Thyroid gland (tissue), 4 donors: Measurements from ENCODE around the gene DENND2C. TPM values are rescaled to one million over a fixed set of nuclear protein-coding genes. Genes with fewer than 3 reads are reported as not detected.

Source experiments
- DNase-seq, 2 donors: peaks; one replicate each; pipeline ENCODE4 v3.0.0-alpha.2; 2019
- H3K27ac ChIP-seq, 3 donors: fragments of 200-600 bp; sonication (generic); 1 replicate in 2 of 3; 2 replicates in 1 of 3; pipeline ENCODE4 v1.5.1; 2016 to 2019; ENCODE audit warnings: mild to moderate bottlenecking in 1 of 3, moderate library complexity in 1 of 3
- H3K27me3 ChIP-seq: fragments of 200-600 bp; sonication (generic); one replicate; pipeline ENCODE4 v1.5.1; 2019
- H3K36me3 ChIP-seq, 2 donors: fragments of 200-600 bp; sonication (generic); one replicate each; pipeline ENCODE4 v1.5.1; 2016 to 2019
- H3K4me1 ChIP-seq, 2 donors: fragments of 200-600 bp; sonication (generic); one replicate each; pipeline ENCODE4 v1.5.1; 2017 to 2019
- H3K4me3 ChIP-seq, 3 donors: fragments of 200-600 bp; sonication (generic); replicated peaks in 1 of 3; 1 replicate in 2 of 3; 2 replicates in 1 of 3; pipeline ENCODE4 v1.5.1; 2016; ENCODE audit warnings: mild to moderate bottlenecking in 1 of 3
- H3K9me3 ChIP-seq: fragments of 200-600 bp; sonication (generic); one replicate; pipeline ENCODE4 v1.5.1; 2017
- CTCF ChIP-seq, 6 experiments: fragments of 200-600 bp in 3 of 6; fragments of 450-650 bp in 3 of 6; sonication (generic) in 3 of 6; IDR thresholded peaks; one replicate each; pipeline ENCODE4 v1.5.1; 2016 to 2019; ENCODE audit warnings: antibody characterized with exemption in 6 of 6, mild to moderate bottlenecking in 2 of 6, inconsistent platforms in 1 of 6, moderate library complexity in 1 of 6
- POLR2A ChIP-seq, 2 donors: fragments of 450-650 bp; IDR thresholded peaks; one replicate each; pipeline ENCODE4 v1.6.1; 2017; ENCODE audit warnings: antibody characterized with exemption in 2 of 2, mild to moderate bottlenecking in 2 of 2, moderate library complexity in 1 of 2
- WGBS, 2 donors: methylation state at CpG; one replicate each; pipeline ENCODE4 v1.1.5; 2017; 5-methylcytosine and 5-hydroxymethylcytosine counted together
- intact Hi-C: fragments of 100-400 bp; cut with DNase I; formaldehyde crosslinking; loops from one replicate; pipeline ENCODE4 v1.15.1; 2023
- total RNA-seq, 4 donors: library from RNA; depleted of rRNA; stranded (reverse); fragments of >200 nt; gene quantifications; one replicate each; pipeline ENCODE4 v1.2.3, GENCODE V29; 2016

Gene DENND2C
- total RNA-seq, 4 donors from 2014 or later, result 2.6 to 3.9 (median 3.8) TPM

DNA sequence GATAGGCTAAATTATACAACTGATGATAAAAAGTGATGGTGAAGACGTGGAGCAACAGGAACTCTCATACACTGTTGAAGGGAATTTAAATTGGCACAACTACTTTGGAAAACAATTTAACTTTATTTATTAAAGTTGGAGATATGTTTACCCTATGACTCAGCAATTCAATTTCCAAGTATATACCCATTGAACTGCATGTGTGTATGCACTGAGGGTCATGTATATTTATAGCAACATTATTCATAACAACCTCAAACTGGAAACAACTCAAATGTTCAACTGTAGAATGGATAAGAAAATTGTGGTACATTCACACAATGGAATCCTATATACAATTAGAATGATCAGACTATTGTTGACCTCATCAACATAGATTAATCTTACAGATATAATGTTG is 71.9 kb downstream of the DENND2C start:
- peaks cover 0 to 4% of the 10 kb centered on the region in 2 donors for H3K36me3 ChIP-seq
- H3K27me3 ChIP-seq, result no peaks in the 10 kb centered on the region
- H3K4me1 ChIP-seq, result no peaks in the 10 kb centered on the region
- H3K9me3 ChIP-seq, result no peaks in the 10 kb centered on the region
- intact Hi-C loops, result no loop called here
- TF ChIP-seq POLR2A (IDR thresholded peaks at IDR 0.05), result no peak
- TF ChIP-seq CTCF (IDR thresholded peaks at IDR 0.05), result no peak
- H3K27ac ChIP-seq, result no peak overlapping the region
- 86 to 96% methylated on average over 1 of the region's 1 CpG for WGBS, 2 donors
- no peak overlapping the region for H3K4me3 ChIP-seq
- DNase-seq, result no peak

GRCh38 chr1:114595602-114596001 is 74.2 kb downstream of the DENND2C start:
- intact Hi-C loops, result no loop called here
- no peaks in the 10 kb centered on the region for H3K36me3 ChIP-seq
- no peak overlapping the region for H3K4me3 ChIP-seq
- H3K27ac ChIP-seq, result no peak overlapping the region
- no peaks in the 10 kb centered on the region for H3K4me1 ChIP-seq
- no peaks in the 10 kb centered on the region for H3K9me3 ChIP-seq
- H3K27me3 ChIP-seq, result no peaks in the 10 kb centered on the region
- no peak for DNase-seq
- TF ChIP-seq CTCF (IDR thresholded peaks at IDR 0.05) (no peak), POLR2A (IDR thresholded peaks at IDR 0.05) (no peak)

DNA sequence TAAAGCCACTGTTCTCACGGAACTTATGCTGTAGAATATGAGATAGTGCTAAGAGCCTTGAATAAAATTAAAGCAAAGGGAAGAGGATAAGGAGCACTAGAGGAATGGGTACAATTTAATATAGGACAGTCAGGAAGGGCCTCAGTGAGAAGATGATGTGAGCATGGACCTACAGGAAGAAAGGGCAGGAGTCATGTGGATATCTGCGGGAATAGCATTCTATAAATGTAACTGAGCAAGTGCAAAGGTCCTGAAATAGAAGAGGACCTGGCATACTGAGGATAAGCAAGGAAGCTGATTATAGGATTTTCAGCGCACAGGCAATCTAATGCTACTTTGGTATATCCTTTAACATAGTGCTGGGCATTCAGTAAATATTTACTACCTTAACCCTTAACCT is 75.8 kb downstream of the DENND2C start:
- Histone ChIP-seq H3K4me3 (no peak overlapping the region), H3K36me3 (no peaks in the 10 kb centered on the region), H3K27ac (no peak overlapping the region), H3K4me1 (no peaks in the 10 kb centered on the region), H3K27me3 (no peaks in the 10 kb centered on the region), H3K9me3 (no peaks in the 10 kb centered on the region)
- TF ChIP-seq CTCF (IDR thresholded peaks at IDR 0.05), result no peak
- no peak for TF ChIP-seq POLR2A (IDR thresholded peaks at IDR 0.05)
- intact Hi-C loops, result no loop called here
- 93 to 96% methylated on average over 3 of the region's 3 CpGs for whole genome bisulfite sequencing, 2 donors
- no peak for DNase-seq

DNA sequence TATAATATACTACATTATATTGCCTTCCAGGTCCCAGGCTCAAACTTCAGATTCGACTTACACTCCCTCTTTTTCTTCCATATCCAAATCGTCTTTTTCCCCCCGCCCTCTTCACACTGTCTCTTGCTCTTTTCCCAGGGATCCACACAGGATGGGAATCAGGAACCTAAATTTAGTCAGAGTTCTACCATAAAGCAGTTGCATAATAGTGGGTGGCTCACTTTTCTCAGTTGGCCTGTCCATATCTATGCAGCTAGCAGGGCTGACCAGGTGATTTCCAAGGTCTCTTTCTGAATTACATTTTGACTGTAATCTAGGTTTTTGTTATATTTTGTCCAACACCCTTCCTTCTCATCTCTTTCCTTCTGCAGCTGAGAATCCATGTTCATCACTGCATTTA is 80.7 kb downstream of the DENND2C start:
- no peak for DNase-seq
- H3K4me3 ChIP-seq, result no peak overlapping the region
- H3K4me1 ChIP-seq, result peaks cover 12 to 15% of the 10 kb centered on the region in 2 donors
- H3K27ac ChIP-seq, result no peak overlapping the region
- no peaks in the 10 kb centered on the region for H3K9me3 ChIP-seq
- no peak for TF ChIP-seq POLR2A (IDR thresholded peaks at IDR 0.05)
- no peak for TF ChIP-seq CTCF (IDR thresholded peaks at IDR 0.05)
- intact Hi-C loops, result no loop called here
- H3K27me3 ChIP-seq, result no peaks in the 10 kb centered on the region
- H3K36me3 ChIP-seq, result no peaks in the 10 kb centered on the region
- 86 to 97% methylated on average over 3 of the region's 3 CpGs for WGBS, 2 donors

GRCh38 chr1:114588196-114588689 is 81.6 kb downstream of the DENND2C start:
- Histone ChIP-seq H3K27me3 (no peaks in the 10 kb centered on the region), H3K27ac (no peak overlapping the region), H3K4me3 (no peak overlapping the region), H3K9me3 (no peaks in the 10 kb centered on the region), H3K36me3 (no peaks in the 10 kb centered on the region), H3K4me1 (peaks cover 12 to 15% of the 10 kb centered on the region in 2 donors)
- intact Hi-C loops, result no loop called here
- no peak for TF ChIP-seq POLR2A (IDR thresholded peaks at IDR 0.05)
- no peak for TF ChIP-seq CTCF (IDR thresholded peaks at IDR 0.05)
- 85 to 90% methylated on average over 2 of the region's 2 CpGs for WGBS, 2 donors
- no peak for DNase-seq
